Measurements from ENCODE around the gene CABP7. TPM values are rescaled to one million over a fixed set of nuclear protein-coding genes. Genes with fewer than 3 reads are reported as not detected.

The CABP7 gene
- total and polyA plus RNA-seq, 11 donors: 0.03 to 0.11 TPM; not detected in 9

GRCh38 chr22:29740216-29740615, 20.4 kb downstream of the CABP7 start:
- peaks cover 0 to 55% (median 35%) of the 10 kb centered on the region in 9 donors for H3K36me3 ChIP-seq

GRCh38 chr22:29741926-29742325, 22.1 kb downstream of the CABP7 start:
- DNase-seq (peak in 1 of 5 donors; percentile 15), ATAC-seq (no peak)
- Histone ChIP-seq H3K27ac (no peak overlapping the region), H3K27me3 (no peaks in the 10 kb centered on the region), H3K9me3 (no peaks in the 10 kb centered on the region), H3K4me1 (no peaks in the 10 kb centered on the region), H3K4me3 (no peak overlapping the region), H3K36me3 (peaks cover 0 to 72% (median 44%) of the 10 kb centered on the region in 9 donors)
- TF ChIP-seq POLR2A (IDR thresholded peaks at IDR 0.05) (no peak), CTCF (IDR thresholded peaks at IDR 0.05) (no peak)
- intact Hi-C loops (cut with DNase I): no loop called here
- WGBS, 4 donors: 89 to 97% (median 92%) methylated on average over 2 of the region's 2 CpGs

More at GRCh38 chr22:29740216-29740615, 20.4 kb downstream of the CABP7 start:
- no peak overlapping the region for H3K4me3 ChIP-seq
- H3K4me1 ChIP-seq: no peaks in the 10 kb centered on the region
- DNase-seq: no peak
- no peaks in the 10 kb centered on the region for H3K9me3 ChIP-seq
- intact Hi-C loops (cut with DNase I): no loop called here
- H3K27me3 ChIP-seq: no peaks in the 10 kb centered on the region
- TF ChIP-seq CTCF (IDR thresholded peaks at IDR 0.05) (no peak), POLR2A (IDR thresholded peaks at IDR 0.05) (no peak)
- 90 to 97% (median 96%) methylated on average over 3 to 5 of the region's 5 CpGs for WGBS, 4 donors
- no peak overlapping the region for H3K27ac ChIP-seq
- ATAC-seq: no peak

GRCh38 chr22:29742326-29742725, 22.5 kb downstream of the CABP7 start:
- intact Hi-C loops (cut with DNase I): no loop called here
- Histone ChIP-seq H3K4me1 (no peaks in the 10 kb centered on the region), H3K9me3 (no peaks in the 10 kb centered on the region), H3K36me3 (peaks cover 0 to 76% (median 48%) of the 10 kb centered on the region in 9 donors), H3K27ac (no peak overlapping the region), H3K27me3 (no peaks in the 10 kb centered on the region), H3K4me3 (no peak overlapping the region)
- 78 to 83% (median 80%) methylated on average over 13 of the region's 13 CpGs for WGBS, 4 donors
- no peak for ATAC-seq
- TF ChIP-seq POLR2A (IDR thresholded peaks at IDR 0.05) (no peak), CTCF (IDR thresholded peaks at IDR 0.05) (no peak)
- peak in 1 of 5 donors; percentile 14 for DNase-seq

- TF ChIP-seq CTCF (IDR thresholded peaks at IDR 0.05) (no peak), POLR2A (IDR thresholded peaks at IDR 0.05) (no peak)
- DNase-seq (peak in 1 of 5 donors; percentile 22), ATAC-seq (peak in 1 of 4 donors; percentile 9)
- Histone ChIP-seq H3K4me1 (no peaks in the 10 kb centered on the region), H3K36me3 (peaks cover 0 to 74% (median 50%) of the 10 kb centered on the region in 9 donors), H3K4me3 (no peak overlapping the region), H3K9me3 (no peaks in the 10 kb centered on the region), H3K27ac (no peak overlapping the region), H3K27me3 (no peaks in the 10 kb centered on the region)
- intact Hi-C loops (cut with DNase I): no loop called here
- WGBS, 4 donors: 68 to 83% (median 76%) methylated on average over 8 of the region's 8 CpGs
These were observed 25.1 kb downstream of the CABP7 start for GRCh38 chr22:29744902-29745301.
